Measurements from ENCODE around the gene SNRNP27.
A peak's percentile ranks its signal among the peaks of the same experiment; 100 is the strongest.
"Not testable (repeated sequence)": the region's sequence is repeated elsewhere in the genome, so short reads cannot be mapped to it uniquely, and the experiment has no call there.

The SNRNP27 gene

GRCh38 chr2:69893684-69894551 is at the start of gene SNRNP27:
SNRNP27 (plus strand) TSS chr2:69893956; CDS start chr2:69893985, 29 bp downstream.
- peak; percentile 82 for DNase-seq

- no peak for DNase-seq
Measured at GRCh38 chr2:69843993-69844392, 49.8 kb upstream of the SNRNP27 start.

GRCh38 chr2:69844560-69844959 is 49.2 kb upstream of the SNRNP27 start:
- no peak for DNase-seq

GRCh38 chr2:69846182-69847067 is 47.3 kb upstream of the SNRNP27 start:
- DNase-seq: no peak

GRCh38 chr2:69847068-69847828 is 46.5 kb upstream of the SNRNP27 start:
- DNase-seq: no peak

- no peak for DNase-seq
Measured at GRCh38 chr2:69848186-69848790, 45.5 kb upstream of the SNRNP27 start.

GRCh38 chr2:69858261-69858660 is 35.5 kb upstream of the SNRNP27 start:
- no peak for DNase-seq

- DNase-seq: no peak
Measured at GRCh38 chr2:69863298-69863697, 30.5 kb upstream of the SNRNP27 start.

GRCh38 chr2:69888451-69888850 is 5.3 kb upstream of the SNRNP27 start:
- DNase-seq: no peak

GRCh38 chr2:69889302-69889701 is 4.5 kb upstream of the SNRNP27 start:
- DNase-seq: no peak

GRCh38 chr2:69890881-69891280 is 2.9 kb upstream of the SNRNP27 start:
- DNase-seq: no peak

- not testable (repeated sequence) for DNase-seq
Measured at GRCh38 chr2:69892838-69893424, 825 bp upstream of the SNRNP27 start.

- not testable (repeated sequence) for DNase-seq
Measured at GRCh38 chr2:69894737-69895136, 981 bp downstream of the SNRNP27 start.

GRCh38 chr2:69902213-69902922 is 8.6 kb downstream of the SNRNP27 start:
- peak; percentile 7 for DNase-seq

GRCh38 chr2:69907216-69907615 is 13.5 kb downstream of the SNRNP27 start:
- no peak for DNase-seq

- DNase-seq: no peak
Measured at GRCh38 chr2:69911985-69912563, 18.3 kb downstream of the SNRNP27 start.

- peak; percentile 12 for DNase-seq
Measured at GRCh38 chr2:69914164-69914949, 20.6 kb downstream of the SNRNP27 start.

- peak; percentile 100 for DNase-seq
Measured at GRCh38 chr2:69914950-69915945, 21.5 kb downstream of the SNRNP27 start, which contains the start of gene MXD1. MXD1 (plus strand) TSS chr2:69915109; CDS start chr2:69915331, 222 bp downstream.

GRCh38 chr2:69916106-69916505 is 22.4 kb downstream of the SNRNP27 start:
- no peak for DNase-seq
